ENCODE data around the gene USP25.

- TF ChIP-seq, protein P1, sequence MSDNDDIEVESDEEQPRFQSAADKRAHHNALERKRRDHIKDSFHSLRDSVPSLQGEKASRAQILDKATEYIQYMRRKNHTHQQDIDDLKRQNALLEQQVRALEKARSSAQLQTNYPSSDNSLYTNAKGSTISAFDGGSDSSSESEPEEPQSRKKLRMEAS (IDR thresholded peaks at IDR 0.05) = no peak
- no peak for TF ChIP-seq RFX5 (IDR thresholded peaks at IDR 0.05; ENCODE audit: borderline replicate concordance, low read depth, low read length)
- no peak for TF ChIP-seq EZH2 (IDR thresholded peaks at IDR 0.05; ENCODE audit: low read depth, low read length, severe bottlenecking)
- TF ChIP-seq USF2 (IDR thresholded peaks at IDR 0.05; ENCODE audit: low read length) = no peak
These were observed 85.5 kb downstream of the USP25 start for GRCh38 chr21:15815285-15815684.

Data from H1 (cell line).